HepG2 (cell line): ENCODE measurements around the gene TRIM62. TPM values are rescaled to one million over a fixed set of nuclear protein-coding genes. Genes with fewer than 3 reads are reported as not detected.

Source experiments
- ATF1 ChIP-seq: IDR thresholded peaks from 2 replicates; pipeline ENCODE4 v1.6.1; 2016; ENCODE audit warnings: mild to moderate bottlenecking, control low read depth
- CENPBD1 ChIP-seq: sonication (generic); formaldehyde crosslinking; IDR thresholded peaks from 2 replicates; pipeline ENCODE4 v1.8.0; 2022; ENCODE audit warnings: missing genetic modification reagents, low read depth, mild to moderate bottlenecking, borderline replicate concordance
- HDAC1 ChIP-seq: sonication (generic); formaldehyde crosslinking; IDR thresholded peaks from 2 replicates; pipeline ENCODE4 v1.5.1; 2020; ENCODE audit warnings: mild to moderate bottlenecking, missing genetic modification reagents
- HNF1A ChIP-seq, 2 experiments: sonication (generic) in 1 of 2; formaldehyde crosslinking in 1 of 2; IDR thresholded peaks; 2 replicates each; pipeline versions ENCODE4 v1.4.0 to v1.6.1; 2016 to 2020; ENCODE audit warnings: borderline replicate concordance in 1 of 2, low read depth in 1 of 2, mild to moderate bottlenecking in 1 of 2, missing genetic modification reagents in 1 of 2
- JARID2 ChIP-seq: sonication (generic); formaldehyde crosslinking; IDR thresholded peaks from 2 replicates; pipeline ENCODE4 v1.8.1; 2023; ENCODE audit warnings: missing genetic modification reagents, inconsistent platforms; ENCODE audit not compliant: insufficient replicate concordance
- KDM5A ChIP-seq: fragments of 200-600 bp; sonication (generic); IDR thresholded peaks from 2 replicates; pipeline ENCODE4 v1.7.0; 2018; ENCODE audit warnings: antibody characterized with exemption, mild to moderate bottlenecking, low read length, borderline replicate concordance
- KIAA2018 ChIP-seq: sonication (generic); formaldehyde crosslinking; IDR thresholded peaks from 2 replicates; pipeline ENCODE4 v1.5.0; 2020; ENCODE audit warnings: mild to moderate bottlenecking, missing genetic modification reagents, borderline replicate concordance
- MXD4 ChIP-seq: IDR thresholded peaks from 2 replicates; pipeline ENCODE4 v1.6.1; 2016; ENCODE audit warnings: mild to moderate bottlenecking, missing biosample characterization, missing genetic modification reagents
- TBX2 ChIP-seq: sonication (generic); formaldehyde crosslinking; IDR thresholded peaks from 2 replicates; pipeline ENCODE4 v1.5.0; 2020; ENCODE audit warnings: missing genetic modification reagents, mild to moderate bottlenecking, borderline replicate concordance
- YY1 ChIP-seq: IDR thresholded peaks from 2 replicates; pipeline ENCODE4 v1.6.1; 2011; ENCODE audit warnings: low read length, low read depth, moderate library complexity, mild to moderate bottlenecking; ENCODE audit not compliant: insufficient read depth, insufficient replicate concordance
- ZNF747 ChIP-seq: sonication (generic); formaldehyde crosslinking; IDR thresholded peaks from 2 replicates; pipeline ENCODE4 v1.8.1; 2023; ENCODE audit warnings: missing genetic modification reagents, mild to moderate bottlenecking, borderline replicate concordance
- ZNF83 ChIP-seq: sonication (generic); formaldehyde crosslinking; IDR thresholded peaks from 2 replicates; pipeline ENCODE4 v1.4.0; 2020; ENCODE audit warnings: missing genetic modification reagents, mild to moderate bottlenecking, borderline replicate concordance
- polyA plus RNA-seq, 8 experiments: library from polyadenylated mRNA; depleted of rRNA in 3 of 8; stranded (reverse) in 7 of 8; unstranded in 1 of 8; fragments of >200 nt; fragmentation: Illumina TruSeq in 4 of 8; extraction: Trizol in 4 of 8; gene quantifications; 2 replicates each; pipeline versions ENCODE4 v1.2.1 to v1.2.3, GENCODE V29; 2011 to 2016; ENCODE audit warnings: low read depth in 4 of 8, missing spikeins in 1 of 8, mixed read lengths in 1 of 8; ENCODE audit not compliant: insufficient read depth in 1 of 8
- total RNA-seq, 5 experiments: library from RNA; depleted of rRNA; stranded (reverse); fragments of >200 nt; fragmentation: Illumina TruSeq; extraction: Trizol; gene quantifications; 2 replicates each; pipeline ENCODE4 v1.2.3, GENCODE V29; 2016; ENCODE audit warnings: low read depth in 1 of 5

TRIM62 gene
- total and polyA plus RNA-seq, 2 of the 13 experiments (the other 11 are each of a cell fraction or from before 2014, with no cell fraction given) = 0.53 to 0.57 TPM

GRCh38 chr1:33180911-33181890 lies 642 bp downstream of the TRIM62 start (continued):
- no peak for TF ChIP-seq KIAA2018
- TF ChIP-seq KDM5A = no peak
- no peak for TF ChIP-seq HNF1A (IDR thresholded peaks at IDR 0.05; ENCODE audit: low read depth)
- peak; percentile 49; the same call in 1 of the 2 replicates for TF ChIP-seq HNF1A (CRISPR knock-in tag; IDR thresholded peaks at IDR 0.05; ENCODE audit: borderline replicate concordance)
- no peak for TF ChIP-seq ZNF83
- no peak for TF ChIP-seq MXD4 (CRISPR knock-in tag)
- TF ChIP-seq CENPBD1 (CRISPR knock-in tag) = no peak
- TF ChIP-seq YY1 = peak; percentile 11
- TF ChIP-seq TBX2 (CRISPR knock-in tag) = peak; percentile 34; the same call in 1 of the 2 replicates
- TF ChIP-seq HDAC1 (CRISPR knock-in tag) = peak; percentile 60; the same call in 1 of the 2 replicates
- no peak for TF ChIP-seq JARID2 (CRISPR knock-in tag)
- no peak for TF ChIP-seq ATF1 (CRISPR knock-in tag)
- no peak; the same call in 1 of the 2 replicates for TF ChIP-seq ZNF747 (CRISPR knock-in tag)
